ENCODE measurements around the gene DCAF8.

Gene DCAF8

DNA sequence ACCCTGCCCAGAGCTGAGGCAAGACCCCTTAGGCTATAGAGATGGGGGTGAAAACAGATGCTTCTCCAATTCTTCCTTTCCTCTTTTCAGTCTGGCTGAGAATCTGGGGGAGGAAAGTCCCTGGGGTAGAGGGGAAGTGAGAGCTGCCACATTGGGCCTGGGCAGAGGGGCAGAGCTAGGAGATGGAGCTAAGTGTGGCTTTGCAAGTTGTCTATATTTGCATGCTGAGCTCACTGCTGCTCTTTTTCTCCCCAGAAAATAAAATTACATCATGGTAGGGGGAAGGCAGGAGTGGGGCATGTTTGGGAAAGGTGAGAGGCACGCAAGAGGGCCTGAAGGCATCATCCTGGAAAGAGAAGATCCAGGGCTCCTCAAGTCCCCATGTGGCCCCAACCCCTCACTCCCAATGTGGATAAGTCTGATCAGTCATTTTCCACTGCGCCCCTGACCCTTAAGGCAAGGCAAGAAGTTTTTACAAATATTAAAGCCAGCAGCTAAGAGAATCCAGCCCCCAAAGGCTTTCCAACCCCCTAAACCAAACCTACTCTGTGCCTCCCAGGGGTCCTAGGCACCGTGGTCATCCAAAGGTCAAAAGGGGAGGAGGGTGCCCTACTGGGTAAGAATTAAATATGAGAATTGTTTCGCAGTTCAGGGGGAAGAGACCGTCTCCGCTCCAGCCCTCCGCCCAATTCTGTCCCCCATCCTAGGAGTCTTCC, 57.7 kb downstream of the DCAF8 start:
- no peak for DNase-seq (ENCODE audit: low read depth)

DNA sequence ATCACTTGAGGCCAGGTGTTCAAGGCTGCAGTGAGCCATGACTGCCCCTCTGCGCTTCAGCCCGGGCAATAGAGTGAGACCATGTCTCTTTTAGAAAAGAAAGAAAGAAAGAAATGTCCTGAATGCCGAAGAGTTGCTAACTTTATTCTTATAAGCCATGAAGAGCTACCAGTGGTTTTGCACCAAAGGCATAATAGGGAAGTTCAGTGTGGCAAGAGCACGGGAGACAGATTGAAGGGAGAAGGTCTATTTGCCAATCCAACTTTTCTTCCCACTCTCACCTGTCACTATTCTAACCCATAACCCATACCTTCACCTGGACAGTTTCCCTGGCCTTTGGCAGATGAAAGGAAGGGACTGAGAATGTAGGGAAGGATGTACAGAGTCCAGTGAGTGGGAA, 61.6 kb downstream of the DCAF8 start:
- DNase-seq (ENCODE audit: low read depth), result no peak

DNA sequence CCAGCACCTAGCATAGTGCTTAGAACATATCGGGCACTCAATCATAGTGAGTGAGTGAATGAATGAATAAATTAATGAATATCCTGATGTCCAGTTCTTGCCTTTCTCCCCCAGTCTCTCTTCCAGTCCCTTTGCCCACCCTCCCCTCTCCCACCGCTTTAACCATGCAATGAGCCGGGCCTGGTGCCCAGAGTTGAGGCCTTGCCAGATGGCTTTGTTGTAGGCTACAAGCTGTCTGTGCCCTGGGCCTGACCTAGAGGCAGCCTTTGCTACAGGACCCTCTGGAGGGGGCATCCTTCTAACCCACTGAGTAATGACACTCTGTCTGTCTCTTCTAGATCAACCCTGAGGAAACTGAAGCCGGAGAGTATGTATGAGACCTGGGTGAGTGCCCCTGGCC, 65.1 kb downstream of the DCAF8 start:
- no peak for DNase-seq (ENCODE audit: low read depth)

DNA sequence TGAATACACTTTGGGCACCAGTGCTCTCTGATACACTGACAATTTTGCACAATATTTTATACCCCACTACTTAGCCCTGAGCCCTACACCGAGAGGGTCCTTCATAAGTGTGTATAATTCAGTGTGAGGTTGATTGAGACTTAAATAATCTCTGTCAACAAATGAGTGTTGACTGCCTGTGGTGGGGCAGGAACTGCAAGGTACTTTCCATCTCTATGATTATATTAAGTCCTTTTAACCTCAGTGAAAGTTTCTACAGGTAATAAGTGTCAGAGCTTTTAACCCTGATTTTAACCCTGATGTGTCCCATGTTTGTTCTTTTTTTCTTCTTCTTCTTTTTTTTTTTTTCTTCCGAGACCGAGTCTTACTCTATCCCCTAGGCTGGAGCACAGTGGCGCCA, 66.2 kb downstream of the DCAF8 start:
- no peak for DNase-seq (ENCODE audit: low read depth)

DNA sequence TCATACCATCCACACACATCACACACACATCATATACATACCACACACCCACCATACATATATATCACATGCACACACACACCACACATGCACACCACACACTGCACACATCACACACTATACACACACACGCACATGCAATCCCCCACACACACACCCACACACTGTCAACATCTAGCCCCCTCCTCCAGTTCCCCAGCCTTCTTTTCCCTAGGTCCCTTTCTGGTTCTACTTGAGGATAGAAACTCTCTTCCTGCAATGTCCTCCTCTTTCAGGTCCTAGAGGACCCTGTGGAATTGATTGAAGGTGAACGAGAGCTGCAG, 67.7 kb downstream of the DCAF8 start:
- no peak for DNase-seq (ENCODE audit: low read depth)

DNA sequence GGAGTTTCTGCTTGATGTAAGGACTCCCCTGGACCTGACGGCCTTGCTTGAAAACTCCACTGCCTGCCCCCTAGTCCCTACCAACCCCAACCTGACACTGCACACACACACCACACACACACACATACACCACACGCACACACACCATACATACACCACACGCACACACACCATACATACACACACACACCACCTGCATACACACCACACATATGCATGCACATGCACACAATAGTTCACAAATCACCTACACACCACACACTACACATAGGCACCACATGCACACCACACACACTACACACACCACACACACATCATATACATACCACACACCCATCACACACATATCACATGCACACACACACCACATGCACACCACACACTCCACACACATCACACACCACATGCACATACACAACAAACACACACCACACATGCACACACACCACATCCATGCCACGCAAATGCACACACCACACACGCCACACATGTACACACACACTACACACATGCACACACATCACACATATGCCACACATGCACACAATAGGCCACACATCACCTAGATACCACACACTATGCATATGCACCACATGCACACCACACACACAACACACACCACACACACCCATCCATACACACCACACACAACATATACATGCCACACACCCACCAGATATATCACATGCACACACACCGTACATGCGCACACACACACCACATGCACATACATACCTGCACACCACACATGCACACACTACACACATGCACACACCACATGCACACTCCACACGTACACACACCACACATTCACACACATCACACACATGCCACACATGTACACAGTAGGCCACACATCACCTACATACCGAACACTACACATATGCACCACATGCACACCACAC, 68.3 kb downstream of the DCAF8 start:
- DNase-seq (ENCODE audit: low read depth), result no peak

DNA sequence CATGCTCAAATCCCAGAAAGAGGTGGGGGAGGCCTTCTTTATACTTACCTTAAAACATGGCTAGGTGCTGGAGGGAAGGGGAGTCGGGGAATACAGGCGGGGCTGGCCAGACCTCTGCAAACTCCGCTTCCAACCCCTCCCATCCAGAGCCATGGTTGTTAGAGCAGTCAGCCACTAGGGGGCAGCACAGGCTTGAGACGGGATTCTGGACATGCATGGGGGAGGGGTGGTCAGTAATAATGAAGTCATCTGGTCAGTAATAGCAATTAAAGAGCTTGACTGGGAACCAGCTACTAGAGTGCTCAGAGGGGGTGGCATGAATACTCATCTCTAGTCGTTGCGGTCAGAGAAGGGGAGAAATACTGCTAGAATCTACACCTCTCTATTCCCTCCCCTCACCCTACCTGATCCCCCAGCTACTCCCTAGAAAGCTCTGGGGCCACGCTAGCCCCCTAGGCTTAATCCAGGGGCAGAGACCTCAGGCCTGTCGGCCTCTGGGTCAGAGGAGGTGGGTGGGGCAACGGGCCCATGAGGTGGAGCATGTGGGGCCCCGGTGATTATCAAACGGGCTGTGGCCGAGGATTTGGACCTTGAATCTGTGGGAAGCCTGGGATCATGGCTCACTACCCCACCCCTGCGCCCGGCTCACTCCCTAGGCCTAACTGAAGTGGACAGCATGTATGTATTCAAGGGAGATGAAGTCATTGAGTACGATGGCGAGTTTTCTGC, 69.1 kb downstream of the DCAF8 start:
- peak; percentile 73 for DNase-seq (ENCODE audit: low read depth)

DNA sequence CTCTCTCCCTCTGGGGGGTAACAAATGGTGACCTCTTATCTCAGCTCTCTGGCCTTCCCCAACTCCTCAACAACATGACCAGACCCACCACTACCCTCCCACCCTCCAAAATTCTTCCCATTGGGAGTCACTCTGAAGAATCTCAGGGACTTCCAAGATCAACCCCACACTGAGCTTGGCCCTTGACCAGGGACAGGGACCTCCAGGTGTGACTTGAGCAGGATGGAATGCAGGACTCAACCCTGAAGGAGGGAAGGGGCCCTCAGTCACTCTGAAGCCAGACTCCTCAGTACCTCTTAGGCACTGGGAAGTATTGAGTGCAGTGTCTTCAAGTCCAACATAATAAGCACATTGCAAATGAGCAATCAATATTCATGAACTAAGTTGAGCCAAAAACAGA, 70.1 kb downstream of the DCAF8 start:
- no peak for DNase-seq (ENCODE audit: low read depth)

DNA sequence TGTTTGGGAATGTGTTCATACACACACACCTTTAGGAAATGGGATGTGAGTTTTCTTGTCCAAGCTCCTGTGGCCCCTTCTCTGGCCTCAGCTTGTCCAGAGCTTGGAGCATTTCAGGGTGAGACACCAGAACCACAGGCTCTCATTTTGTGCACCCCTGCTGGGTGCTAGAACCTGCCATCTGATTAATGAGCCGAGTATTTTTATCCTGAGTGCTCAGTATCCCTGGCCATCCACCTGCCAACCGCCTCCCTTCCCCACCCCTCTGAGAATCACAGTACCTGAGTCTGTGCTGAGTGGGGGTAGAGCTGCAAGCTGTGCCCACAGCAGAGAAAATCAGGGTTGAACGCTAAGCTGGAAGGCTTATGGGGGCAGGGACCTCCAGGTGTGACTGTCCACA, 70.6 kb downstream of the DCAF8 start:
- no peak for DNase-seq (ENCODE audit: low read depth)

DNA sequence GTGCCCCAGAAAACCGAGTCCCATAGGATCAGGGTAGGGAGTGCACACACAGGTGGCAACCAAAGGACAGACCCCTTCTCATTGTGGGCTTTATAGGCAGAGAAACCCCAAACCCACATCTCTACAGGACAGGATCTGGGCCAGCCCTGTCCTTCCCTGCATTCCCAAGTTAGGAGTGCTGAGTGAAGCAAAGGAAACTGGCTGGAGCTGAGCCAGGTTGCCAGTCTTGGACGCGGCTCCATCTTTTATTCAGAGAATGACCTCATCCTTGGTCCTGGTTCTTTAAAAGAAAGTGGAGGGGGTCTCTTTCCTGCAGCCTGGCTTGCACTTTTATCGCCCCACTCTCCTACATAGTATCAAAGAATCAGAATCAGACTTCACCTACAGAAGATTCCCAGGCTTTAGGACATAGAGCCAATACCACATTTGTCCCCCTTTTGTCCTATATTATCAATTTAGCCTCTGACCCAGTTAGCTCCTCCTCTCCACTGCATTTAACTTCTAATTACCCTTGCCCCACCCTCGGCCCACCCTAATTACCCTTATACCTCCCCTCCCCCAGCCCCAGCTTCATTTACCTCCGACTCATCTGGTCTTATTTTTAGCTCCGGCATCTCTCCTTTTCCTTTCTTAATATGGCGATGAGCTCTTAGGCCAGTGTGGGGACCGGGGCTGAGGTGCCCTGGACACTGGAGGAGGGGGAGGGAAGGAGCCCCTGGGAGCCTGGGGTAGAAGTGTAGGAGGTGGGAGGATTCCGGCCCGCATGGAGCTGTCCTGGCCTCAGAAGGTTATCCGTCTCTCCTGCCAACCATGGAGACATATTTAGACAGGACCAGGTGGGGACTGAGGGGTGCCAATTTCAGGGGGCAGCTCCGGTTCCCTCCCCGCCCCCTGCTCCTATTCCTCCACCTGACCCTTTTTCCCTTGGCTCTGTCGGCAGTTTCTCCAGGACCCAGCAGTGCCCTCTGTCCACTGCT, 72.4 kb downstream of the DCAF8 start, which contains the start of gene CASQ1:
CASQ1 (plus strand) TSS at position 927 of the 977 bp plus-strand sequence. CDS start 177 bp downstream, outside the sequence.
- no peak for DNase-seq (ENCODE audit: low read depth)

- no peak for DNase-seq (ENCODE audit: low read depth)
Measured at GRCh38 chr1:160188341-160188740, 74.0 kb downstream of the DCAF8 start.

GRCh38 chr1:160187407-160187806, 74.9 kb downstream of the DCAF8 start:
- DNase-seq (ENCODE audit: low read depth), result no peak

DNA sequence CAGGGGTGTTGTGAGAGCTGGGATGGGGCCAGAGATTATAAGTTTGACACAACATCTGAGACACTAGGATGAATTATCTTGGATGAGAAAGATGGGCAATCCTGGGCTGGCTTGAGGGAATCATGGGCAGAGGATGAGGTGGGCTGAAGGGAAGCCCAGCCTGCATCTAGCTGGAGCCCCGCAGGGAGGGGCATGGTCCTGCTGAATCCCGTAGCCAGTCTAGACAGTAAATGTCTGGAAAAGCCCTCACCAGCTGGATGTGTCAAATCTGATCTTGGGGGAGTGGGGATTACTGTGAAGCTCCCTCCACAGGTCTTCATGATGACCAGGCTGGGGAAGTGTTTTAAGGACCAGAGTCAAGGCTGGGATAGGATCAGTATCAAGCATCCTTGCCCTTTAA, 75.6 kb downstream of the DCAF8 start:
- no peak for DNase-seq (ENCODE audit: low read depth)

- DNase-seq (ENCODE audit: low read depth), result no peak
Measured at GRCh38 chr1:160186246-160186645, 76.1 kb downstream of the DCAF8 start.

DNA sequence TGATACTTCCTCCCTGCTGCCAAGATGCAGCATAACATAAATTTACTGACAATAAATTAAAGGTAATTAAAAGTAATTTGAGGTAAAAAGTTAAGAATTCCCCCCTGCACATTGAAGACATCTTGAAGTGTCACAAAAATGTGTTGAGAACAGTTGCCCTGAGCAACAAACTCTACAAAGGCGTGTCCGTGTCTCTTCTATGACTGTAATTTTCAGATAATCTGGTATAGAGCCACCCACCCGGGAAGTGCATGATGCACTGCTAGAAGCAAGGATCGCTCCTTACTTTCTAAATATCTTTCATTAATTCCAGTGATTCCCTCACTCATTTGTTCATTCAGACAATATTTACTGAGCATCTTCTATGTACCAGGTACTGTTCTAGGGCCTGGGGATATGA, 83.0 kb downstream of the DCAF8 start:
- DNase-seq (ENCODE audit: low read depth), result no peak

DNA sequence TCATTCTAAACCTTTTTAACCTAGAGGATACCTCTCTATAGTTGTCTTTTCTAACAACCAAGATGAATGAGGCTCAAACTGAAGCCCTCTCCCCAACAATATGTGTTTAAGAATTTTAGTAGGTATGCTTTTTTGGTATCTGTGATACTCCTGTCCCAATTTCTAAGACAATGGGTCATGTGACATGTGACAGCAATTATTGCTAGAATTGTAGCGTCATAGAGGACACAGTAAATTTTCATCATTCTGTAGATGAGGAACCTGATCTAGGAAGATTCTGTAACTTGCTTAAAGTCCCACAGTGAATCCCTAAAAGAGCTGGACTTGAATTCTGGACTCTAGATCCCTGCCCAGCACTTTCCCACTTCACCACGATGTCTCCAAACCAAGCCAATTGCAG, 83.6 kb downstream of the DCAF8 start:
- DNase-seq (ENCODE audit: low read depth), result no peak

DNA sequence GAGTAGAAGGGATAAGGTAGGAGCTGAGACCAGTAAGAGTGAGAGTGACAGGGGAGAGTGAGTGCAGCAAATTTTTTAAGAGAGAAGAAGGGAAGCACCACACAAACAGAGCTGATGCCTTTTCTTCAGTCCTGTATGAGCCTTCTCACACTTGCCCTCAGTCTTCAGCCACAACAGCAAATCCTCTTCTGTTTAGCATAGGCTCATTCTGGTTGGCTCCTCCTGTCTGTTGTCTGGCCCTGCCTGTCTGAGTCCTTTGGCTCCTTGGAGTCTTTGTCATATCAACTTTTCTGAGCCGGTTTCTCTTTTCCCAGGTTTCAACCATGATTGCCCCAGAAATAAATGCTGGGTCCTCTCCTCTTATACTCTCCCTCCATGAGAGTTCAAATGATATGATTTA, 84.7 kb downstream of the DCAF8 start:
- DNase-seq (ENCODE audit: low read depth), result no peak

GRCh38 chr1:160177231-160177630, 85.1 kb downstream of the DCAF8 start:
- DNase-seq (ENCODE audit: low read depth), result no peak

DNA sequence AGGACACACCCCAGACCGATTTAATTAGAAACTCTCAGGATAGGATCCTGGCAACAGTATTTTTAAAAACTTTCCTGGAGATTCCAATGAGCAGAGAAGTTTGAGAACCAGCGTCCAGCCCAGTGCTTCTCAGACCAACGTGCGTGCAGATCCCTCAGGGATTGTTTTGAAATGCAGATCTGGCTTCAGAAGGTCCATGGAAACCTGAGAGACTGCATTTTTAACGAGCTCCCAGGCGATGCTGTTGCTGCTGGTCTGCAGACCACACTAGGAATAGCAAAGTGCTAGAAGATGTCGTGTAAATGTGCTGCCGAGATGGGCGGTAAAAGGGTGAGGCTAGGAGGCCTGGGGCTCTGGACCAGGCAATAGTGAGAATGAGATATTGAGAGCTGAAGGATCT, 90.4 kb downstream of the DCAF8 start:
- no peak for DNase-seq (ENCODE audit: low read depth)

- no peak for DNase-seq (ENCODE audit: low read depth)
Measured at GRCh38 chr1:160171354-160171753, 91.0 kb downstream of the DCAF8 start.

GRCh38 chr1:160169553-160170399, 92.6 kb downstream of the DCAF8 start:
- DNase-seq (ENCODE audit: low read depth), result no peak

Data from activated T-helper 9 cell treated with anti-CD3 and anti-CD28 coated beads, Interleukin-2, amount 50 U/mL, for 16 hours (primary cell).